Parathyroid adenoma (tissue), 2 donors: ENCODE data around the gene VWA5A.

ENCODE experiments used
- H2AFZ ChIP-seq: fragments of 300-600 bp; sonication (generic); one replicate; pipeline ENCODE4 v1.7.0; 2017; ENCODE audit warnings: antibody characterized with exemption, mild to moderate bottlenecking
- H3K27ac ChIP-seq: fragments of 300-600 bp; sonication (generic); one replicate; pipeline ENCODE4 v1.7.0; 2017
- H3K27me3 ChIP-seq: fragments of 300-600 bp; sonication (generic); one replicate; pipeline ENCODE4 v1.7.0; 2017; ENCODE audit warnings: low read length; ENCODE audit not compliant: control insufficient read depth, insufficient read depth
- H3K36me3 ChIP-seq: fragments of 300-600 bp; sonication (generic); one replicate; pipeline ENCODE4 v1.7.0; 2017; ENCODE audit warnings: low read length; ENCODE audit not compliant: control insufficient read depth, insufficient read depth
- H3K4me1 ChIP-seq: fragments of 300-600 bp; sonication (generic); one replicate; pipeline ENCODE4 v1.7.0; 2017; ENCODE audit warnings: control low read depth
- H3K4me2 ChIP-seq: fragments of 300-600 bp; sonication (generic); one replicate; pipeline ENCODE4 v1.7.0; 2017; ENCODE audit warnings: low read length
- H3K4me3 ChIP-seq: fragments of 300-600 bp; sonication (generic); one replicate; pipeline ENCODE4 v1.7.0; 2017; ENCODE audit warnings: low read depth, low read length
- H3K79me2 ChIP-seq: fragments of 300-600 bp; sonication (generic); one replicate; pipeline ENCODE4 v1.7.0; 2017; ENCODE audit warnings: control low read depth
- H3K9ac ChIP-seq: fragments of 300-600 bp; sonication (generic); one replicate; pipeline ENCODE4 v1.7.0; 2017; ENCODE audit warnings: mild to moderate bottlenecking
- H3K9me3 ChIP-seq: fragments of 300-600 bp; sonication (generic); one replicate; pipeline ENCODE4 v1.7.0; 2017; ENCODE audit warnings: low read length; ENCODE audit not compliant: control insufficient read depth
- CTCF ChIP-seq: fragments of 300-600 bp; sonication (generic); IDR thresholded peaks from one replicate; pipeline ENCODE4 v1.7.0; 2017; ENCODE audit warnings: antibody characterized with exemption, mild to moderate bottlenecking
- donor health status: primary hyperparathyroidism.

The VWA5A gene

DNA sequence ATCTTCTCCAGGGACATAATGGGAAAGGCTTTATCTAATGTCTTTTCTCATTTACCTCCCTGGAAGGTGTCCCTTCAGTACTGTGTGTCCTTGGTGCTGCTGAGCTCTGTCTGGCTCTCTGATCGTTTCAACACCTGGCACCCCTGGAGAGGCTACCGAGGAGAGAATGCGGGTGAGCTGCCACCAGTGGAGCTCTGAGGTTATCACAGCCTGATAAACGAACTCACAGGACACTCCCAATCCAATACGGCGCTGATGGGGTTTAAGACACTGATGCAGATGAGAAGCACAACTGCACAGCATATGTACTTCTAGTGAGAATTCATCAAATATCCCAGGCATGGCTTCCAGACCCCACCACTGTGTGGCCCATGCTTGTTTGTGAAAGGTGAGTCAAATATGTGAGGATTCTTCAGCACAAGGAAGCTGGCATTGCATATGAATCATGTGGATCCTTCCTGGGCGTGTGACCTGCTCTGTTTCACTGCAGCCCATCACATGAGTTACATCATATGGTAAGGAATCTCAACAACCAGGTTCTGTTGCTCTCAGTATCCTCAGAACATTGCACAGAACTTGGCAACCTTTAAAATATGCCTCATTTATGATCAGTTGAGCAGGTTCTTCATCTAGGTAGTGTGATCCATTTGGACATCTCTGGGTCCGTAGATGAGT, 34.8 kb upstream of the VWA5A start:
- Histone ChIP-seq H3K27me3 (no peaks in the 10 kb centered on the region), H3K27ac (no peak overlapping the region)

GRCh38 chr11:124081483-124081882, 33.8 kb upstream of the VWA5A start:
- Histone ChIP-seq H3K9me3 (no peaks in the 10 kb centered on the region), H3K4me1 (no peaks in the 10 kb centered on the region), H2AFZ (no peak overlapping the region), H3K27me3 (no peaks in the 10 kb centered on the region), H3K36me3 (no peaks in the 10 kb centered on the region), H3K4me2 (no peak overlapping the region), H3K79me2 (no peaks in the 10 kb centered on the region), H3K27ac (no peak overlapping the region), H3K4me3 (no peak overlapping the region), H3K9ac (no peak overlapping the region)
- no peak for TF ChIP-seq CTCF

More for the DNA sequence above, 34.8 kb upstream of the VWA5A start:
- TF ChIP-seq CTCF: no peak
- Histone ChIP-seq H3K9ac (no peak overlapping the region), H3K4me1 (no peaks in the 10 kb centered on the region), H3K4me2 (no peak overlapping the region), H2AFZ (no peak overlapping the region), H3K79me2 (no peaks in the 10 kb centered on the region), H3K36me3 (no peaks in the 10 kb centered on the region), H3K4me3 (no peak overlapping the region), H3K9me3 (no peaks in the 10 kb centered on the region)

DNA sequence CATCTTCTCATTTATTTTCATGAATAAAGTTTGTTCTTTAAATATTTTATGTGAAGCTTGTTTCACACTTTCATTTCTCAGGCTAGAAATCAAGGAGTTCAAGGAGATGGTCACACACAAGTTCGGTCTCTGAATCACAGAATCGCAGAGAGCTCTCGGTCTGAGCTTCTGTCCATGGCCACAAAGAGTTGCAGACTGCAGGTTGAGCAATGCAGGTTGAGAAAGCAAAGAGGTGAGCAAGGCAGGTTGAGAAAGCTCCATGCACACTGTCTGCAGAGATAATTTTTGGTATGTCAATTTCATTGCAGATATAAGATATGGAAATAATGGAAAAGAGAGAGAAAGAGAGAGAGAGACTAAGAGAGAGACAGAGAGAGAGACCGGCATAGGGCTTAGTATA, 32.9 kb upstream of the VWA5A start:
- Histone ChIP-seq H3K36me3 (no peaks in the 10 kb centered on the region), H3K27ac (no peak overlapping the region), H3K4me2 (no peak overlapping the region), H3K4me1 (no peaks in the 10 kb centered on the region), H3K79me2 (no peaks in the 10 kb centered on the region), H3K4me3 (no peak overlapping the region), H3K27me3 (no peaks in the 10 kb centered on the region), H2AFZ (no peak overlapping the region), H3K9me3 (no peaks in the 10 kb centered on the region), H3K9ac (no peak overlapping the region)
- no peak for TF ChIP-seq CTCF

DNA sequence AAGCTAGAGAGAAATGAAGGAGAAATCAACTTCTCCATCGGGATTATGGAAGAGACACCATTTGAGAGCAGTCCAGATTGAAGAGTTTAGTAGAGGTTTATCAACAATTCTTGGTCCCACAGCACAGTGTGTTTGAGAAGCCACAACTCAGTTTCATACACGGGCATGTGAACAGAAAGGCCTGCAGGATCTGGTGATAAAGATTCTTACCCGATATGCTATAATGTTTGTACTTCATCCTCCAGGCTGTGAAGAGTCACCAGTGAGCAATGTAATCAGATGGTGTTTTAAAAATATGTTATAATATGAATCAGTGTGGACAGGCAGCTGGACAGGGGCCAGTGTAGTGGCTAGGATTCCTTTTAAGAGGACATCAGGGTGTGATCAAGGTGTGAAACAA, 29.7 kb upstream of the VWA5A start:
- Histone ChIP-seq H3K9me3 (no peaks in the 10 kb centered on the region), H3K4me1 (no peaks in the 10 kb centered on the region), H3K36me3 (no peaks in the 10 kb centered on the region), H2AFZ (no peak overlapping the region), H3K79me2 (no peaks in the 10 kb centered on the region), H3K27ac (no peak overlapping the region), H3K9ac (no peak overlapping the region), H3K4me2 (no peak overlapping the region), H3K4me3 (no peak overlapping the region), H3K27me3 (no peaks in the 10 kb centered on the region)
- no peak for TF ChIP-seq CTCF
